GM21529 (cell line): Measurements from ENCODE around the gene PRDM15.
A peak's percentile ranks its signal among the peaks of the same experiment; 100 is the strongest.

Source experiments
- ATAC-seq: cut with Tn5 transposase; IDR thresholded peaks from one replicate; pipeline ENCODE4 v1.9.1; 2021; ENCODE audit not compliant: unreplicated experiment

PRDM15 gene

DNA sequence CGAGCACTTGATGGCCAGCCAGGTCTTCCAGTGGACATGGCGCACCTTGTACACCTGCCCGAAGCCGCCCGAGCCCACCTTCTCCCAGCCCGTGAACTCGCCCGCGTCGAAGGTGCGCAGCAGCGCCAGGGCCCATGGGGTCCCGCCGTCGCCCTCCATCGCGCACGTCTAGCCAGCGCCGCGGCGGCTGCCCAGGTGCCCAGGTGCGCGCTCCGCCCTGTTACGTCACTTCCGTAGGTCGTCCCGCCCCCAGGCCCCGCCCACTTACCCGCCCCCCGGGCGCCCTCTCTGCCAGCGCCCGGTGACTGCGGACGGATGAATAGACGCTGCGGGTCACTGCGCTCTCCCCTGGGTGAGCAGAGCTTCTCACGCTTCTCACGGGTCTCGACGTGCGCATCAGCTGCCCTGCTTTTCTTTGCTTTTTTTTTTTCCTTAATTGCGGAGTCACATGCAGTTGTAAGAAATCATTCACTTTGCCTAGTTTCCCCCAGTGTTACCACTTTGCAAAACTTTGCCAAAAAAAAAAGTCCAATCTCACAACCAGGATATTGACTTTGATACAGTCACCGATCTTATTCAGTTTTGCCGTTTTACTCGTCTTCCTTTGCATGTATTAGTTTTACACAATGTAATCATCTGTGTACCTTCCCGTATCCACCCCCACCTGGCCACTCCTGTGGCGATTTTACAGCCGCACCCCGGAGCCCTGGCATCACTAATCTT is 112.1 kb downstream of the PRDM15 start, which contains the start of gene RIPK4:
Gene RIPK4 (minus strand): TSS at position 170 of the 723 bp plus-strand sequence. CDS start 11 bp downstream, at position 159.
- peak; percentile 52 for ATAC-seq

DNA sequence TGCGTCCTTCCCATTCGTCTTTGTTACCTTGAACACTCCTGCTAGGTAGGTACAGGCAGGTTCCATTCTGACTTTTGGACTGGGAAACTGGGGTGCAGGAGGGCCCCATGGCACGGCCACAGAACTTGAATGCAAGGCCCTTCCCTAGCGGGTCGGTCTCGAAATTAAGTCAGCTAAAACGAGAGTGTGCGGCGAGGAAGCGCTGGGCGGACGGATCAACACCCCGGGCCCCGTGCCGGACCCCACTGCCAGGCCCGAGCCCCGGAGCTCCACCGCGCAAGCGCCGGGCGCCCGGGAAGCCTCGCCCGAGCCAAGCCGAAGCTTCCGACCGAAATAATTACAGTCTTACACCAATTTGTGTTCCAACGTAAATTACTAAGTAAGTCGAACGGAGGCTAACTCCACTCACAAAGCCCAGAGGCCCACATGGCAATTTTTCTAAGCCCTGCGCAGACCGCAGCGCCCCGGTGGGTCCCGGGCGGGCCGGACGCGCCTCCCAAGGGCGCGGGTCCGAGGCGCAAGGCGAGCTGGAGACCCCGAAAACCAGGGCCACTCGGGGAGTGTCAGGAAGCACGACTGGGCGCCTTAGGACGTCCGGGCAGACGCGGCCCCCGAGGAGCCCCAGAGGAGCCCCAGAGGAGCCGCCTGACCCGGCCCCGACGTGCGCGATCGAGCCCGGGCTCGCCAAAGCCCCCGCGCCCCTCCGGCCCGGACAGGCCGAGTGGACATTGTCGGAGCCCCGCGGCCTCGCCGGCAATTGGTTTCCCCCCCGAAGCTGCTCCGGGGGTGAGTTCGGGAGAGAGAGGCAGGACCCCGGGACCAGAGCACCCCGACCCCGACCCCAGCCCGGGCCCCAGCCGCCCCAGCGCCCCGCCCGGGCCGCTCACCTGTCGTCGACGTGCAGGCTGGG is 112.9 kb downstream of the PRDM15 start:
- ATAC-seq: no peak

DNA sequence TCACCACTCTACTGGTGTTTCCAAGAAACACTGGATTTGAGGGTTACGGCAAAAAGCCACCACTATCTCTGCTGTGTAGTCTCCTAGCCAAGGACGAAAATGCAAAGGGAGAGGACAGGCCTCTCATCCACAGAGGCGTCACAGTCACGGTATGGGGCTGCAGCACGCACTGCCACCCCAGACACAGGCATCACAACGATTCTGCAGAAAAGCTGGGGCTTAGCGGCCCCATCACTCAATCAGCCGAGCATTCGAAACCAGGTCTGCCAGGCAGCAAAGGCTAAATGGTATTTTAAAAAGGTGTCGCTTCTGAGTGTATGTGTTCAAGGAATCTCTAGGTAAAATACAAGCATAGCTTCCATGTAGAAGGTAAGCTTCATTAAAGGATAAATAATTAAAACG is 113.7 kb downstream of the PRDM15 start:
- no peak for ATAC-seq

GRCh38 chr21:41764558-41765419 is 114.4 kb downstream of the PRDM15 start:
- ATAC-seq: no peak

- ATAC-seq: no peak
Observed at GRCh38 chr21:41763996-41764395, 115.1 kb downstream of the PRDM15 start.

DNA sequence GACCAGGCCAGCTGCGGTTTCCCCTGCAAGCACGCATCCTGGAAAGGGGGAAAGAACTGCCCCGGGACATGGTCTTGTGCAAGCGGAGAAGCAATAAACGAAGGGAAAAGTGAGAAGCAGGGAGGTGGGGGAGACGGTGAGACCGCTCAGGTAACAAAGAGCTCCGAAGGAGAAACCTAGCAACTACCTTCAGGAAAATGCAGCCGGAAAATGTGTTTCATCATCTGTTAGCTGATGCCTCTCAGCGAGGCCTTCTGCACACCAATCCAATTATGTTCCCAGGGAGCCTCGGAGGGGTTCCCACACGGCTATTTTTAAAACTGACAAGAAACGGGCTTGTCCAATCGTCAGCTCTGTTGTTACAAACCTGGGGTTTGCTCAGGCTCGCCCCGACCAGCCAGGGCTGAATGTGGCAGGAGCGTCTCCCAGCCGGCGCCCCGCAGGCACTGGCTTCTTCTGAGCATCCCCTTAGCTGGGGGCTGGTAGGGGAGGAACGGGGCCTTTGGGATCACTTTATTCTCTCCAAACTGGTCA is 115.7 kb downstream of the PRDM15 start:
- no peak for ATAC-seq

DNA sequence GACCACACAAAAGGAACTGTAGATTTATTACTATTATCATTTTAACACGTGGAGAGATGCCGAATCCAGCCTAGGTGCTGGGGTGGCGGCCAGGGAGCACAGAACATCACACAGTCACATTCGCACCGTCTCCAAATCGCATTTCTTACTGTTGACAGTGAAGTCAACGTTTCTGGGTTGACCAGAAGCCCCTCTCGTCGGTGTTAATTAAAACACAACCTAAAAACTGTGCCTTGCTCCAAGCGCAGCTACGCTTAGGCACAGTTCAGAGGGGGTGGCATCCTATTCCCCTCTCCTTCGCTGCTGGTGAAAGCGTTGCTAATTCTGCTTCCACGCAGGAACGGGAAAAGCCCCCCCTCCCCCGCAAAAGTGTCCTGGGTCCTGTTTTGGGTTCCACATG is 116.4 kb downstream of the PRDM15 start:
- no peak for ATAC-seq

- no peak for ATAC-seq
Observed at GRCh38 chr21:41761934-41762635, 117.1 kb downstream of the PRDM15 start.

DNA sequence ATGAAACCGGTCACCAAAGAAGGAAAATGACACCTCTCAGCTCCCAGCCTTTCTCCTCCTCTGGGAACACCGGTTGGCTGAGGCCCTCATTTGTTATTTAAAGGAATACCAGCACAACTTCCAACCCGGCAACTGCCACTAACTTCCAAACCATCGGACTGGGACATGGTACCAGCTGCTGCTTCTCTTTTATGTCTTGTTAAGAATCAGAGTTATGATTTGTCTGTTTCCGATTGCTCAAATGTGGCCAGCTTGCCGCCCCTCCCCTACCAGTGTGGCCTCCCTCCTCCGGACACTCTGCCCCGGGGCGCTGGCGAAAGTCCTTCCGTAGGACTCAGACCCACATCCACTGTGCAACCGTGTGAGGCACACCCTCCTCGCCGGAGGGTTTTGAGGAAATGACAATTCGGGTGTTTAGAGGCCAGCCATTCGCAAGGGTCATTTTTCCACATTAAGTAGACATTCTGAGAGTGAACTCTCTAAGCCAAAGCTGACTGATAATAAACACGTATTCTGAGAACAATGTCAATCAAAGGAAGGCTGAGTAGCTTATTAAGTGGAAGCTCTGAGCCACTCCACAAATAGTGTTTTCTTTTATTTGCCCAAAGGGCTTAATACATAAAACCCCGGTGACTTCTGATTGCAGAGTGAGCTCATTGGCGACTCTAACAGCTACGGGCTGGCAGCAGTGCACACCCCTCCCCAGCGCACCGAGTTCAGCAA is 117.8 kb downstream of the PRDM15 start:
- ATAC-seq: no peak

DNA sequence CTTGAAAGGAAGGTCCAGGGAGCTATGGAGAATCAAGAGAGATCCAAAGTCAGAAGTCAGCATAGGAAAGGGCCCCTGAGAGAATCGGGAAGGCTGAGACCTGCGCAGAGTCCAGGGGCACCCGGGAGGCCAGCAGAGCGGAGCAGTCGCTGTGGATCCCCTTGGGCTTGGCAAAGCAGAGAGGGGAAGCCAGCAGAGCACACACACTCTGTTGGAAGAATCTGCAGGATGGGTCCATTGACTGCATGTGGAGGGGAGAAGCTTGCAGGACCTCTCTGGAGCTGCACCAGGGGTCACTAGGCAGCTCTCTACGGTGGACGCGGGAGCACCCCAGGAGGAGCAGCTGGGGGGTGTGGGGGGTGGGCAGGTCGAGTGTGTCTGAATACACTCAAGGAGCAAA is 118.7 kb downstream of the PRDM15 start:
- no peak for ATAC-seq

DNA sequence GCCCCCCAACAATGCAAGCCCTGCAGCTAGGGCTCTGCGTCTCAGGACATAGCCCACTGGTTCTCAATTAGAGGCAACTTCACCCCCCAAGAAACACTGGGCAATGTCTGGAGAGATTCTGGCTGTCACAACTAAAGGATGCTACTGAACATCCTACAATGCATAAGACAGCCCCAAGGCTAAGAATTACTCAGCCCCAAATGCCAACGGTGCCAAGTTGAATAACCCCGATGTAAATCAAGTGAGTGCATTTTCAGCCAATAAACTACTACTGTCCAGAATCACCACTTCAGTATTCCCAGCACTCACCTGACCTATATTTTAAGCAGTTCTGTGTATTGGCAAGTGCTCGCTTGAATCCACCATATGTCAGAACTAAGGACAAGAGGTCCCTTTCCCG is 119.2 kb downstream of the PRDM15 start:
- ATAC-seq: no peak

- ATAC-seq: no peak
Observed at GRCh38 chr21:41759214-41759840, 119.8 kb downstream of the PRDM15 start.

- no peak for ATAC-seq
Observed at GRCh38 chr21:41758550-41758949, 120.6 kb downstream of the PRDM15 start.

GRCh38 chr21:41755934-41756773 is 123.0 kb downstream of the PRDM15 start:
- no peak for ATAC-seq

- no peak for ATAC-seq
Observed at GRCh38 chr21:41755258-41755933, 123.7 kb downstream of the PRDM15 start.

- ATAC-seq: no peak
Observed at GRCh38 chr21:41754479-41754891, 124.7 kb downstream of the PRDM15 start.

DNA sequence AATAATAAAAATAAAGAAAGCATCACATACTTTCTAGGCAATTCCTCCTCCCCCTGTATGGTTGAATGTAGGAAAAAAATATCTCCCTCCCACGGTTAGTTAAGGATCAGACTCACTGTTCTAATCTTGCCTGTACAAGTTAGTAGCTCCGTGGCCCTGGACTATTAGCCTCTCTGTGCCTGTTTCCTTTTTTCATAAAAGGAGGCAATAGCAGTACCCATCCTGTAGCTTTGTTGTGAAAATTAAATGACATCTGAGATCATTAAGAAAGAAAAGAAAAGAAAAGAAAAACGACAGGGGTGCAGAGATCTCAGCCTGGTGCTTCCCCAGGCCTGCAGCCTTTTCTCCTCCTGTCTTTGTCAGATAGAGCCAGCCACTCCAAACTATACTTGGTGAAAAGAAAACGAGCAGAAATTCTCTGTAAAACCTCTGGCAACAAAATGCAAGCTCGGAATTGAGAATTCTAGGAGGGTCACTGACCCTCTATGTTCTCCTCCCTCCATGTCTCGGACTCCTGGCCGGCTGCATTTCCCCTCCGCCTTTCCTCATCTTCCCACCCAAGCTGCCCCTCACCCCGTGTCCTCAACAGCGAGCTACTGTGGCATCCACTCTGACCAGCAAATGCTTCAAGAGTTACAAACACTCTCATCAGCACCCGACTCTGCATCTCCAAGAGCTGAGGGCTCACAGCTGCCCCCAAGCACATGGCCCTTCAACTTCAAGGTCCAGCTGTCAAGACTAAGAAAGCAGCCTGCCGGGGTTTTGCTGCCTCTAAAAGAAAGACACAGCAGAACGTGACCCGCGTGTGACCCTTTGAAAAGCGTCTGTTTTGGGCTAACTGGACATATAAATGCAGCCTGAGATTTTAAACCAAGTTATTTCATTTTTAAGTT is 125.9 kb downstream of the PRDM15 start:
- ATAC-seq: no peak
